SU-DHL-6 (cell line): ENCODE measurements around the gene ZNF776.

ENCODE experiments used
- H2AFZ ChIP-seq: fragments of 200-600 bp; sonication (generic); 2 replicates; pipeline ENCODE4 v1.6.1; 2014; ENCODE audit warnings: low read depth, mild to moderate bottlenecking, moderate library complexity, mixed read lengths, antibody characterized with exemption, low read length; ENCODE audit not compliant: severe bottlenecking
- H3F3A ChIP-seq: fragments of 200-600 bp; shearing (Covaris generic); 2 replicates; pipeline ENCODE4 v1.6.0; 2016; ENCODE audit warnings: antibody characterized with exemption, mild to moderate bottlenecking; ENCODE audit not compliant: insufficient read depth
- H3K27ac ChIP-seq: fragments of 200-600 bp; sonication (generic); 2 replicates; pipeline ENCODE4 v1.5.1; 2016; ENCODE audit warnings: low read depth, mild to moderate bottlenecking, low read length, moderate library complexity, mixed read lengths
- H3K27me3 ChIP-seq: fragments of 200-600 bp; sonication (generic), shearing (Covaris generic); 2 replicates; pipeline ENCODE4 v1.6.0; 2014; ENCODE audit warnings: mild to moderate bottlenecking, low read length
- H3K36me3 ChIP-seq: fragments of 200-600 bp; sonication (generic); 2 replicates; pipeline ENCODE4 v1.6.1; 2014; ENCODE audit warnings: mild to moderate bottlenecking, low read length, mixed read lengths
- H3K4me2 ChIP-seq: fragments of 300-600, 200-600 bp; shearing (Covaris generic), sonication (generic); 2 replicates; pipeline ENCODE4 v1.6.0; 2014; ENCODE audit warnings: low read length, low read depth, mild to moderate bottlenecking; ENCODE audit not compliant: poor library complexity, severe bottlenecking
- H3K4me3 ChIP-seq: fragments of 200-600 bp; sonication (generic); 2 replicates; pipeline ENCODE4 v1.5.1; 2014; ENCODE audit warnings: antibody characterized with exemption, low read length, mild to moderate bottlenecking, mixed read lengths; ENCODE audit not compliant: insufficient read depth, poor library complexity, severe bottlenecking
- H3K79me2 ChIP-seq: fragments of 200-600 bp; sonication (generic); 2 replicates; pipeline ENCODE4 v1.6.1; 2014; ENCODE audit warnings: mild to moderate bottlenecking, low read length, moderate library complexity; ENCODE audit not compliant: insufficient read depth
- H3K9ac ChIP-seq: fragments of 200-600 bp; sonication (generic); 2 replicates; pipeline ENCODE4 v1.7.0; 2014; ENCODE audit warnings: mild to moderate bottlenecking, low read length
- H3K9me2 ChIP-seq: fragments of 200-600 bp; sonication (generic); replicated peaks from 2 replicates; pipeline ENCODE4 v1.6.1; 2014; ENCODE audit warnings: low read length; ENCODE audit not compliant: insufficient read depth
- H3K9me3 ChIP-seq: fragments of 200-600 bp; sonication (generic); 2 replicates; pipeline ENCODE4 v1.6.1; 2014; ENCODE audit warnings: low read length, mixed read lengths; ENCODE audit not compliant: insufficient read depth
- H4K20me1 ChIP-seq: fragments of 200-600 bp; sonication (generic); 2 replicates; pipeline ENCODE4 v1.6.1; 2014; ENCODE audit warnings: low read depth, mild to moderate bottlenecking, antibody characterized with exemption, low read length, moderate library complexity, mixed read lengths
- EZH2phosphoT487 ChIP-seq: fragments of 200-600 bp; sonication (generic), shearing (Covaris generic); conservative IDR thresholded peaks from 2 replicates; pipeline ENCODE4 v1.6.1; 2018; ENCODE audit warnings: mild to moderate bottlenecking, antibody characterized with exemption, low read length, moderate library complexity, mixed read lengths
- TF ChIP-seq, protein P1 (sequence below): fragments of 200-600 bp; sonication (generic); IDR thresholded peaks from one replicate; pipeline ENCODE4 v1.5.1; 2017; ENCODE audit warnings: antibody characterized with exemption, mild to moderate bottlenecking, low read length, moderate library complexity; ENCODE audit not compliant: insufficient read depth, poor library complexity, severe bottlenecking

Gene ZNF776

DNA sequence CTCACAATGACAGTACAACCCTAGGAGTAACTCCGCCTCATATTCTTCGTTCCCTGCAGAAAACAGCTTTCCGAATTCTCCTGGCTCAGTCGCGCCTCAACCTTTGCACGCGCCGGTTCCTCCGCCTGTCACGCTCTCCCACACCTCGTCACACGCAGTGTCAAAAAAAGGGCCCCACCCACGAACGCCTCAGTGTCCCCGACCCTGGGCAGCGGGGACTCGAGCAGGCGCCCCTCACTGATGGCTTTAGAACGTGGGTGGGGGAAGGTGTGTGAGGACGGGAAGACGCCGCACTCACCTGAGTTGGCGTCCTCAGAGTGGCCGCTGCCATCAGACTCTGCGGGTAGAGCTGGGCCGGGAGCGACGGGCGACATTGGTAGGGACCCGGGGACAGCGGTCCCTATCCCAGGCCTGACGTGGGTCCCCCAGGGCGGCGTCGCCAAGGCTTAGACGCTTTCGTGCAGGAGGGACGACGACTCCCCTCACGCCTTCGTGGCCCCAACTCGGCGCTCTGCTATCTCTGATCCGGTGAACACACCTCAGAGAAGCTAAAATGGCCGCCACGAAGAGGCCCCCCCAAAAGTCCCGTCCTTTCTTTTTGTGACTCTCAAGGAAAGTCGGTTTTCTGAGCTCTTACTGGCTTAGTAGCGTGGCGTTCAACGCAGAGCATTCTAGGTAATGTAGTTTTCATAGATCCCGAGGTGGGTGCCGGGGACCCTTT, 37.8 kb upstream of the ZNF776 start, which contains the start of gene ZNF154:
Gene ZNF154 (minus strand): TSS at position 564 of the 721 bp plus-strand sequence. CDS start 233 bp downstream, at position 331.
- Histone ChIP-seq H3K4me3 (no peak within 1 kb of the TSS), H3K79me2 (no peaks in the 10 kb centered on the region), H4K20me1 (no peaks in the 10 kb centered on the region), H3F3A (no peaks in the 10 kb centered on the region), H3K9ac (no peak within 1 kb of the TSS), H3K27ac (no peak within 1 kb of the TSS), H3K9me3 (no peaks in the 10 kb centered on the region), H2AFZ (no peak within 1 kb of the TSS), H3K9me2 (no peaks in the 10 kb centered on the region), H3K27me3 (no peaks in the 10 kb centered on the region), H3K4me2 (no peak within 1 kb of the TSS), H3K36me3 (no peaks in the 10 kb centered on the region)
- no peak for TF ChIP-seq EZH2phosphoT487

DNA sequence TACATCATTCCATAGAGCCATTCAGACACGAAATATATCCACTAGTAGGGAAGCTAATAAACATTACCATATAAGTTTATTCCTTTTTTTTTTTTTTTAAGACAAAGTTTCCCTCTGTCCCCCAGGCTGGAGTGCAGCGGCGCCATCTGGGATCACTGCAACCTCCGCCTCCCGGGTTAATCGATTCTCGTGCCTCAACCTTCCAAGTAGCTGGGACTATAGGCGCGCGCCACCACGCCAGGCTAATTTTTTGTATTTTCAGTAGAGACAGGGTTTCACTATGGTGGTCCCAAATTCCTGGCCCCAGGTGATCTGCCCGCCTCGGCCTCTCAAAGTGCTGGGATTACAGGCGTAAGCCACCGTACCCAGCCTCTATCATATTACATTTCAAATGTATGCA, 37.0 kb upstream of the ZNF776 start:
- Histone ChIP-seq H3F3A (no peaks in the 10 kb centered on the region), H3K9me2 (no peaks in the 10 kb centered on the region), H2AFZ (no peak overlapping the region), H3K27me3 (no peaks in the 10 kb centered on the region), H3K4me3 (no peak overlapping the region), H3K27ac (no peak overlapping the region), H3K9me3 (no peaks in the 10 kb centered on the region), H3K9ac (no peak overlapping the region), H3K79me2 (no peaks in the 10 kb centered on the region), H3K4me2 (no peak overlapping the region), H3K36me3 (no peaks in the 10 kb centered on the region), H4K20me1 (no peaks in the 10 kb centered on the region)
- TF ChIP-seq, protein P1, sequence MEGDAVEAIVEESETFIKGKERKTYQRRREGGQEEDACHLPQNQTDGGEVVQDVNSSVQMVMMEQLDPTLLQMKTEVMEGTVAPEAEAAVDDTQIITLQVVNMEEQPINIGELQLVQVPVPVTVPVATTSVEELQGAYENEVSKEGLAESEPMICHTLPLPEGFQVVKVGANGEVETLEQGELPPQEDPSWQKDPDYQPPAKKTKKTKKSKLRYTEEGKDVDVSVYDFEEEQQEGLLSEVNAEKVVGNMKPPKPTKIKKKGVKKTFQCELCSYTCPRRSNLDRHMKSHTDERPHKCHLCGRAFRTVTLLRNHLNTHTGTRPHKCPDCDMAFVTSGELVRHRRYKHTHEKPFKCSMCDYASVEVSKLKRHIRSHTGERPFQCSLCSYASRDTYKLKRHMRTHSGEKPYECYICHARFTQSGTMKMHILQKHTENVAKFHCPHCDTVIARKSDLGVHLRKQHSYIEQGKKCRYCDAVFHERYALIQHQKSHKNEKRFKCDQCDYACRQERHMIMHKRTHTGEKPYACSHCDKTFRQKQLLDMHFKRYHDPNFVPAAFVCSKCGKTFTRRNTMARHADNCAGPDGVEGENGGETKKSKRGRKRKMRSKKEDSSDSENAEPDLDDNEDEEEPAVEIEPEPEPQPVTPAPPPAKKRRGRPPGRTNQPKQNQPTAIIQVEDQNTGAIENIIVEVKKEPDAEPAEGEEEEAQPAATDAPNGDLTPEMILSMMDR, result no peak
- no peak for TF ChIP-seq EZH2phosphoT487

DNA sequence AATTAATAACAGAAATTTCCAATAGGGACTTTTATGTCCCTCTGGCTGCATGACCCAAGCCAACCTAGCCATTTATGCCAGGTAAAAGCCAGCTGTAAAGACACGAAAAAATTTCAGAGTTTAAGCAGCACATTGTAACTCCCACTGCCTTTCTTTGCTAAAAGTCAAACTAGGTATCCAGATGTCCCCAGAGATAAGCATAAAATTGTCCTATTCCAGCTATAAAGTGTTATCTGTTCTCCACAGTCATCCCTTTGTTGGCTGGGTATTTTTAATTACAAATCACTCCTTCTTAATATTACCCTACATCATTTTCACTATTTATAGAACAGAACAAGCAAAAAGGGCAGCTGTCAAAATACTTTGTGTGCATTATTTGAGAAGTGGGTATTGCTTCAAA, 34.4 kb upstream of the ZNF776 start:
- no peak overlapping the region for H3K4me3 ChIP-seq
- H3K27ac ChIP-seq, result no peak overlapping the region
- no peaks in the 10 kb centered on the region for H3K36me3 ChIP-seq
- H3K9ac ChIP-seq, result no peak overlapping the region
- H3K79me2 ChIP-seq, result no peaks in the 10 kb centered on the region
- no peaks in the 10 kb centered on the region for H3K27me3 ChIP-seq
- TF ChIP-seq, protein P1, result no peak
- no peak for TF ChIP-seq EZH2phosphoT487
- no peaks in the 10 kb centered on the region for H3K9me3 ChIP-seq
- H2AFZ ChIP-seq, result no peak overlapping the region
- no peak overlapping the region for H3K4me2 ChIP-seq
- no peaks in the 10 kb centered on the region for H3F3A ChIP-seq
- H4K20me1 ChIP-seq, result no peaks in the 10 kb centered on the region
- no peaks in the 10 kb centered on the region for H3K9me2 ChIP-seq

DNA sequence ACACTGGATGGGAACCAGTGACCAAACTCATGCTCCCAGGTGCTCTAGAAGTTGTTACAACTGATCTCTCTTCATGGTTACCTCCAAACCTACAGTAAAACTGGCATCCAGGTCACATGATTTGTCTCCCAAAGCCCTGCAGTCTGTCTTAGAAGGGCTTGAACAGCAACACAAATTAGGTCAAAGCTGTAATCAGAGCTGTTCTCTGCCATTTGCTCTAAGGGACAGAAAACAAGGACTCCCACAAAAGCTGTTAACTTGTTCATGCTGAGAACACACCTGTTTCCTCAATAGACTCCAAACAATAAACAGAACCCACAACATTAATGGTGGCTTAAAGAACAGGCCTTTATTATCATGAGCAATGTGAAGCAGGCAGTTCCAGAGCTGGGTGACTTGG, 27.2 kb upstream of the ZNF776 start:
- H3K9ac ChIP-seq, result no peak overlapping the region
- H3K9me3 ChIP-seq, result no peaks in the 10 kb centered on the region
- H4K20me1 ChIP-seq, result no peaks in the 10 kb centered on the region
- no peak overlapping the region for H3K4me3 ChIP-seq
- no peak for TF ChIP-seq EZH2phosphoT487
- TF ChIP-seq, protein P1, result no peak
- no peak overlapping the region for H2AFZ ChIP-seq
- peaks cover 14% of the 10 kb centered on the region for H3K36me3 ChIP-seq
- no peak overlapping the region for H3K27ac ChIP-seq
- H3K9me2 ChIP-seq, result no peaks in the 10 kb centered on the region
- H3K79me2 ChIP-seq, result no peaks in the 10 kb centered on the region
- no peaks in the 10 kb centered on the region for H3F3A ChIP-seq
- no peak overlapping the region for H3K4me2 ChIP-seq
- no peaks in the 10 kb centered on the region for H3K27me3 ChIP-seq
